Right lung (tissue), 5 donors: Measurements from ENCODE around the gene MYO5B. TPM values are rescaled to one million over a fixed set of nuclear protein-coding genes. Genes with fewer than 3 reads are reported as not detected.
A peak's percentile ranks its signal among the peaks of the same experiment; 100 is the strongest.

ENCODE experiments used
- DNase-seq, 2 donors: peaks; one replicate each; pipeline ENCODE4 v3.0.0-alpha.2; 2013
- polyA plus RNA-seq, 5 donors: library from polyadenylated mRNA; unstranded; fragments of 120-200 nt; gene quantifications; one replicate each; pipeline versions ENCODE4 v1.2.1 to v1.2.3, GENCODE V29; 2013; ENCODE audit warnings: inconsistent platforms in 1 of 5, low replicate concordance in 1 of 5; ENCODE audit not compliant: insufficient read length in 5 of 5, insufficient read depth in 1 of 5

MYO5B gene
- polyA plus RNA-seq, 5 donors = 7.9 to 13.5 (median 13.0) TPM

GRCh38 chr18:49924293-49924983 is 270.5 kb downstream of the MYO5B start:
- DNase-seq = no peak

GRCh38 chr18:49922228-49922627 is 272.7 kb downstream of the MYO5B start:
- DNase-seq = no peak

- DNase-seq = no peak
Observed at GRCh38 chr18:49921318-49921985, 273.5 kb downstream of the MYO5B start.

- no peak for DNase-seq
Observed at GRCh38 chr18:49920731-49921130, 274.2 kb downstream of the MYO5B start.

- DNase-seq = no peak
Observed at GRCh38 chr18:49917742-49918141, 277.2 kb downstream of the MYO5B start.

- DNase-seq = no peak
Observed at GRCh38 chr18:49915352-49915751, 279.6 kb downstream of the MYO5B start.

- DNase-seq = no peak
Observed at GRCh38 chr18:49913221-49913620, 281.7 kb downstream of the MYO5B start.

GRCh38 chr18:49911427-49911826 is 283.5 kb downstream of the MYO5B start:
- no peak for DNase-seq

GRCh38 chr18:49910986-49911385 is 284.0 kb downstream of the MYO5B start:
- no peak for DNase-seq

GRCh38 chr18:49910019-49910418 is 284.9 kb downstream of the MYO5B start:
- DNase-seq = no peak

- DNase-seq = no peak
Observed at GRCh38 chr18:49907346-49907929, 287.5 kb downstream of the MYO5B start.

- DNase-seq = no peak
Observed at GRCh38 chr18:49905771-49906170, 289.2 kb downstream of the MYO5B start.

- DNase-seq = no peak
Observed at GRCh38 chr18:49904871-49905555, 289.9 kb downstream of the MYO5B start.

- DNase-seq = no peak
Observed at GRCh38 chr18:49901862-49902340, 293.0 kb downstream of the MYO5B start.

- DNase-seq = no peak
Observed at GRCh38 chr18:49899657-49900330, 295.2 kb downstream of the MYO5B start.

GRCh38 chr18:49898421-49898820 is 296.5 kb downstream of the MYO5B start:
- peak; percentile 53 to 69 for DNase-seq

GRCh38 chr18:49894517-49895226 is 300.3 kb downstream of the MYO5B start:
- no peak for DNase-seq

- DNase-seq = no peak
Observed at GRCh38 chr18:49893036-49893435, 301.9 kb downstream of the MYO5B start.

GRCh38 chr18:49892148-49892924 is 302.6 kb downstream of the MYO5B start:
- no peak for DNase-seq

GRCh38 chr18:49890041-49890440 is 304.9 kb downstream of the MYO5B start:
- DNase-seq = no peak
